Activated naive CD8-positive, alpha-beta T cell treated with anti-CD3 and anti-CD28 coated beads, Interleukin-2, amount 50 U/mL, for 16 hours (primary cell): ENCODE measurements around the gene ATF1.
"Not testable (repeated sequence)": the region's sequence is repeated elsewhere in the genome, so short reads cannot be mapped to it uniquely, and the experiment has no call there.

Source experiments
- DNase-seq: peaks from one replicate; pipeline ENCODE4 v3.0.0-alpha.2; 2020; ENCODE audit warnings: low read depth, low spot score

ATF1 gene

GRCh38 chr12:50855679-50856078 lies 91.8 kb downstream of the ATF1 start:
- DNase-seq, result not testable (repeated sequence)

GRCh38 chr12:50859621-50860310 lies 95.9 kb downstream of the ATF1 start:
- DNase-seq, result no peak

GRCh38 chr12:50862316-50862715 lies 98.4 kb downstream of the ATF1 start:
- DNase-seq, result no peak

- no peak for DNase-seq
Measured at GRCh38 chr12:50865266-50865665, 101.4 kb downstream of the ATF1 start.

- DNase-seq, result not testable (repeated sequence)
Measured at GRCh38 chr12:50868881-50869280, 105.0 kb downstream of the ATF1 start.
